Measurements from ENCODE around the gene FAM110C. TPM values are rescaled to one million over a fixed set of nuclear protein-coding genes. Genes with fewer than 3 reads are reported as not detected.

The FAM110C gene
- total RNA-seq, 4 donors from 2014 or later, result 0.10 TPM; not detected in 3

DNA sequence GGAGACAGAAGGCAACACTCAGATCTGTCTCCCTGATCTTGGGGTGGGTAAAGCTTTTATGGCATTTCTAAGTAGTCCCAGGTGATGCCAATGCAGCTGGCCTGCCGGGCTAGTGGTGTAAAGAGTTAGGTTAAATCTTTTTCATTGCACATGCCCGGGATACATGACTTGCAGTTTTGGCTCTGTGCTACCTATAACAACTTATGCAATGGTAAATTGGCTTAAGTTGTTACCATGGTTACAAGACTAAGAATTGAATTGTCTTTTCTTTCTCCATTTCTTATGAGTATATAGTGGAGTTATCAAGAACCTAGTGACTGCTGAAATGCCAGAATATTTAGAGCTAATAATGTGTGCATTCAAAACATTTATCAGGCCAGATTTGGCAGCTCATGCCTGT, 5.3 kb upstream of the FAM110C start:
- no peaks in the 10 kb centered on the region for H3K36me3 ChIP-seq
- in situ Hi-C loops (cut with MboI; ENCODE audit: low sequenced_read_pairs in 4 of 4) (no loop called here), intact Hi-C loops (cut with DNase I; ENCODE audit: low total_unique reads) (no loop called here)

DNA sequence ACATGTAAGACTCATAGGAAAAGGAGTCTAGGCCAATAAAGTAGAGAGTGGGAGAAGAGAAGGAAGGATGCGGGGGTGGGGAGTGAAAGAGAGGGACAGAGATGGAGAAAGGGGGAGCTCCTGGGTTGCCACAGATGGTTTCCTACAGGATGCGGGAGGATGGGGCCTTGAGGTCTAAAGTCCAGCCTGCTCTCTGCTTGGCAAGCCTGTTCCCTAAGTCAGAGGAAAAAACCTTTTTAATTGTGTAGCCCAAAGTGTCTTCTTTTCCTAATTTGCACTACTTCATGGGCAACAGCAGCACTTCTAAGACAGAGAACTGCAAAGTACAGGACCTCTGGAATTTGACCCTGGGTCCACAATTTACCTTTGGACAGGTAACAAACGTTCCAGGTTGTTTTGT, 1.4 kb upstream of the FAM110C start:
- Histone ChIP-seq H3K4me1 (peaks cover 5 to 6% of the 10 kb centered on the region in 2 donors), H3K27ac (no peak overlapping the region), H3K9me3 (no peaks in the 10 kb centered on the region), H3K4me3 (no peak overlapping the region), H3K27me3 (peaks cover 37 to 65% (median 41%) of the 10 kb centered on the region in 3 donors), H3K36me3 (no peaks in the 10 kb centered on the region)
- TF ChIP-seq POLR2A (IDR thresholded peaks at IDR 0.05), result no peak
- TF ChIP-seq, protein P1, sequence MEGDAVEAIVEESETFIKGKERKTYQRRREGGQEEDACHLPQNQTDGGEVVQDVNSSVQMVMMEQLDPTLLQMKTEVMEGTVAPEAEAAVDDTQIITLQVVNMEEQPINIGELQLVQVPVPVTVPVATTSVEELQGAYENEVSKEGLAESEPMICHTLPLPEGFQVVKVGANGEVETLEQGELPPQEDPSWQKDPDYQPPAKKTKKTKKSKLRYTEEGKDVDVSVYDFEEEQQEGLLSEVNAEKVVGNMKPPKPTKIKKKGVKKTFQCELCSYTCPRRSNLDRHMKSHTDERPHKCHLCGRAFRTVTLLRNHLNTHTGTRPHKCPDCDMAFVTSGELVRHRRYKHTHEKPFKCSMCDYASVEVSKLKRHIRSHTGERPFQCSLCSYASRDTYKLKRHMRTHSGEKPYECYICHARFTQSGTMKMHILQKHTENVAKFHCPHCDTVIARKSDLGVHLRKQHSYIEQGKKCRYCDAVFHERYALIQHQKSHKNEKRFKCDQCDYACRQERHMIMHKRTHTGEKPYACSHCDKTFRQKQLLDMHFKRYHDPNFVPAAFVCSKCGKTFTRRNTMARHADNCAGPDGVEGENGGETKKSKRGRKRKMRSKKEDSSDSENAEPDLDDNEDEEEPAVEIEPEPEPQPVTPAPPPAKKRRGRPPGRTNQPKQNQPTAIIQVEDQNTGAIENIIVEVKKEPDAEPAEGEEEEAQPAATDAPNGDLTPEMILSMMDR (IDR thresholded peaks at IDR 0.05 in 4 of 5, conservative IDR thresholded peaks at IDR 0.05 in 1 of 5), result no peak
- ATAC-seq (no peak), DNase-seq (no peak)
- in situ Hi-C loops (cut with MboI; ENCODE audit: low sequenced_read_pairs in 4 of 4) (no loop called here), intact Hi-C loops (cut with DNase I; ENCODE audit: low total_unique reads) (no loop called here)

More for the DNA sequence above, 5.3 kb upstream of the FAM110C start:
- Histone ChIP-seq H3K27me3 (peaks cover 12 to 30% (median 18%) of the 10 kb centered on the region in 3 donors), H3K27ac (no peak overlapping the region), H3K4me3 (no peak overlapping the region), H3K4me1 (peaks cover 5% of the 10 kb centered on the region in 2 donors), H3K9me3 (no peaks in the 10 kb centered on the region)
- TF ChIP-seq POLR2A (IDR thresholded peaks at IDR 0.05), result no peak
- TF ChIP-seq, protein P1 (IDR thresholded peaks at IDR 0.05 in 4 of 5, conservative IDR thresholded peaks at IDR 0.05 in 1 of 5), result no peak
- ATAC-seq (no peak), DNase-seq (no peak)

DNA sequence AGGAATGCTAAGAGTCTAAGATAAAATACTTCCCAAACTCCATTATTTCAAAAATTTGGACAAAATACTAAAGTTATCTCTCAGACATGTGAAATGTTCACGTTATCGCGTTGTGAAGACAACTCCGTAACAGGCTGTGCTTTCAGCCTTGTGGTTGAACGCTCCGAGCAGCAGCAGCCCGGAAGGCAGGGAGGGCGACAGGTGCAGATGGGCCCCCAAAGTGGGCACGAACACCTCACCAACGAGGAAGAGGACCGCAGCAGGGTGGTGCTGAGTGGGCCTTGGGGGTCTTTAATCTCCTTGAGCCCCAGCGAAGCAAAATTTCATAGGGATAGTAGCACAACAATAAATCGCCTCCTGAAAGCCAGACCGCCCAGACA, 1.0 kb upstream of the FAM110C start:
- in situ Hi-C loops (cut with MboI; ENCODE audit: low sequenced_read_pairs in 4 of 4) (no loop called here), intact Hi-C loops (cut with DNase I; ENCODE audit: low total_unique reads) (no loop called here)
- H3K4me1 ChIP-seq, result peaks cover 5 to 6% of the 10 kb centered on the region in 2 donors
- H3K4me3 ChIP-seq, result peak overlapping the region in 2 of 4 donors; percentile 22 to 42
- TF ChIP-seq, protein P1 (IDR thresholded peaks at IDR 0.05 in 4 of 5, conservative IDR thresholded peaks at IDR 0.05 in 1 of 5), result no peak
- no peak for TF ChIP-seq POLR2A (IDR thresholded peaks at IDR 0.05)
- no peak for ATAC-seq
- DNase-seq, result no peak
- H3K27ac ChIP-seq, result no peak overlapping the region
- no peaks in the 10 kb centered on the region for H3K36me3 ChIP-seq
- peaks cover 37 to 69% (median 41%) of the 10 kb centered on the region in 3 donors for H3K27me3 ChIP-seq
- H3K9me3 ChIP-seq, result no peaks in the 10 kb centered on the region

DNA sequence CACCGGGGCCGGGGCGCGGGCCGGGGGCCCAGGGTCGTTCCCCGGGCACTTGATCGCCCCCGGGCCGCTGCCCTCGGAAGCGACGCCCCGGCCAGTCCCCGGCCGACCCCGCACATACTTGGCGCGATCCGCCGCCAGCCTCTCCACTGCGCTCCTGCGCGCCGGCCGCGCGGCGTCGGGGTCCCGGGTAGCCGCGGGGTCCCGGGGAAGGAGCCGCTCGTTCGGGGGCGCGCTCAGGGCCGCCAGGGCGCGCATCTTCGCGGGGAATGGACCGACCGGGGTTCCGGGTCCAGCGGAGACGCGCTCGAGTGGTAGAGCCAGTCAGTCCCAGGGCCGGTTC, 204 bp downstream of the FAM110C start:
- intact Hi-C loops (cut with DNase I; ENCODE audit: low total_unique reads), result no loop called here
- in situ Hi-C loops (cut with MboI; ENCODE audit: low sequenced_read_pairs in 4 of 4), result no loop called here
- no peak for DNase-seq
- Histone ChIP-seq H3K36me3 (no peaks in the 10 kb centered on the region), H3K27ac (no peak overlapping the region), H3K9me3 (no peaks in the 10 kb centered on the region), H3K27me3 (peaks cover 37 to 72% (median 41%) of the 10 kb centered on the region in 3 donors), H3K4me3 (peak overlapping the region; percentile 22 to 42 (median 40)), H3K4me1 (peaks cover 5 to 6% of the 10 kb centered on the region in 2 donors)
- no peak for ATAC-seq
- TF ChIP-seq, protein P1 (IDR thresholded peaks at IDR 0.05 in 4 of 5, conservative IDR thresholded peaks at IDR 0.05 in 1 of 5), result no peak
- no peak for TF ChIP-seq POLR2A (IDR thresholded peaks at IDR 0.05)

Measured in gastrocnemius medialis (tissue), 4 donors.